PC-3 (cell line): ENCODE results near the gene DENND6B.

Experiments used
- CTCF ChIP-seq: fragments of 300-600 bp; sonication (generic); conservative IDR thresholded peaks from 2 replicates; pipeline ENCODE4 v1.5.1; 2017; ENCODE audit warnings: antibody characterized with exemption, low read depth, mild to moderate bottlenecking, low read length
- EZH2 ChIP-seq: fragments of 300-600 bp; sonication (generic); IDR thresholded peaks from one replicate; pipeline ENCODE4 v1.6.1; 2017; ENCODE audit warnings: antibody characterized with exemption, mild to moderate bottlenecking, low read length; ENCODE audit not compliant: unreplicated experiment

DNA sequence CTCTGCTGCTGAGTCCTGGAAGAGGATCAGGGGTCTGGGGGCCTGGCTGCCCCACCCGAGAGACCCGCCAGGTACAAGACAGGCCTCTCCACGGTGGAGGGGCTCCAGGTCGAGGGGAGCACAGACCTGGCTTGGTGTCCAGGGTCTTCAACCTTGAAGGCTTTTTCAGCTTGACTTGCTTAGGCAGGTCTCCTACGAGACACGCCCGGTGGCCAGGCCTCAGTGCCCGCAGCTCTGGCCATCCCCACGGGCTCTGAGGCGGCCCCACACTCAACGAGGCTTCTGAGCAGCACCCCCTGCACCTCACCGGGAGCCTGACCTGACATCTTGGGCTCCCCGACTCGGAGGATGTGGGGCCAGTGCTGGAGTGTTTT is 12.7 kb downstream of the DENND6B start:
- TF ChIP-seq CTCF, result no peak
- no peak for TF ChIP-seq EZH2
